ENCODE data around the gene TMEM132C.

TMEM132C gene

GRCh38 chr12:128637642-128638606, 371.0 kb downstream of the TMEM132C start:
- no peak for DNase-seq (ENCODE audit: insufficient read length, low spot score)
- TF ChIP-seq POLR2A (IDR thresholded peaks at IDR 0.05; ENCODE audit: low read depth, low read length), result no peak
- FAIRE-seq, result no peak

- FAIRE-seq, result no peak
- no peak for DNase-seq (ENCODE audit: insufficient read length, low spot score)
- TF ChIP-seq POLR2A (IDR thresholded peaks at IDR 0.05; ENCODE audit: low read depth, low read length), result no peak
These were observed 372.1 kb downstream of the TMEM132C start for GRCh38 chr12:128639089-128639488.

- TF ChIP-seq POLR2A (IDR thresholded peaks at IDR 0.05; ENCODE audit: low read depth, low read length), result no peak
- FAIRE-seq, result no peak
- DNase-seq (ENCODE audit: insufficient read length, low spot score), result no peak
These were observed 376.2 kb downstream of the TMEM132C start for GRCh38 chr12:128643155-128643554.

- peak; percentile 18 for DNase-seq (ENCODE audit: insufficient read length, low spot score)
- no peak for TF ChIP-seq POLR2A (IDR thresholded peaks at IDR 0.05; ENCODE audit: low read depth, low read length)
- no peak for FAIRE-seq
These were observed 377.8 kb downstream of the TMEM132C start for GRCh38 chr12:128644664-128645296.

GRCh38 chr12:128649902-128650301, 382.9 kb downstream of the TMEM132C start:
- no peak for DNase-seq (ENCODE audit: insufficient read length, low spot score)
- no peak for FAIRE-seq
- TF ChIP-seq POLR2A (IDR thresholded peaks at IDR 0.05; ENCODE audit: low read depth, low read length), result no peak

GRCh38 chr12:128652136-128652751, 385.3 kb downstream of the TMEM132C start:
- TF ChIP-seq POLR2A (IDR thresholded peaks at IDR 0.05; ENCODE audit: low read depth, low read length), result no peak
- FAIRE-seq (no peak), DNase-seq (ENCODE audit: insufficient read length, low spot score) (no peak)

- DNase-seq (ENCODE audit: insufficient read length, low spot score) (no peak), FAIRE-seq (no peak)
- no peak for TF ChIP-seq POLR2A (IDR thresholded peaks at IDR 0.05; ENCODE audit: low read depth, low read length)
These were observed 387.5 kb downstream of the TMEM132C start for GRCh38 chr12:128654468-128654867.

GRCh38 chr12:128657378-128657777, 390.4 kb downstream of the TMEM132C start:
- TF ChIP-seq POLR2A (IDR thresholded peaks at IDR 0.05; ENCODE audit: low read depth, low read length), result no peak
- FAIRE-seq (no peak), DNase-seq (ENCODE audit: insufficient read length, low spot score) (no peak)

GRCh38 chr12:128660532-128661225, 393.7 kb downstream of the TMEM132C start:
- FAIRE-seq, result no peak
- no peak for TF ChIP-seq POLR2A (IDR thresholded peaks at IDR 0.05; ENCODE audit: low read depth, low read length)
- no peak for DNase-seq (ENCODE audit: insufficient read length, low spot score)

- no peak for TF ChIP-seq POLR2A (IDR thresholded peaks at IDR 0.05; ENCODE audit: low read depth, low read length)
- DNase-seq (ENCODE audit: insufficient read length, low spot score) (no peak), FAIRE-seq (no peak)
These were observed 394.2 kb downstream of the TMEM132C start for GRCh38 chr12:128661226-128661569.

GRCh38 chr12:128662101-128662500, 395.1 kb downstream of the TMEM132C start:
- DNase-seq (ENCODE audit: insufficient read length, low spot score), result no peak
- TF ChIP-seq POLR2A (IDR thresholded peaks at IDR 0.05; ENCODE audit: low read depth, low read length), result no peak
- FAIRE-seq, result no peak

GRCh38 chr12:128664501-128664900, 397.5 kb downstream of the TMEM132C start:
- FAIRE-seq (no peak), DNase-seq (ENCODE audit: insufficient read length, low spot score) (no peak)
- no peak for TF ChIP-seq POLR2A (IDR thresholded peaks at IDR 0.05; ENCODE audit: low read depth, low read length)

GRCh38 chr12:128667193-128667592, 400.2 kb downstream of the TMEM132C start:
- TF ChIP-seq POLR2A (IDR thresholded peaks at IDR 0.05; ENCODE audit: low read depth, low read length), result no peak
- no peak for DNase-seq (ENCODE audit: insufficient read length, low spot score)
- FAIRE-seq, result no peak

- FAIRE-seq (no peak), DNase-seq (ENCODE audit: insufficient read length, low spot score) (no peak)
- no peak for TF ChIP-seq POLR2A (IDR thresholded peaks at IDR 0.05; ENCODE audit: low read depth, low read length)
These were observed 404.6 kb downstream of the TMEM132C start for GRCh38 chr12:128671528-128672042.
